Trophoblast cell (in vitro differentiated cells and primary cell): Measurements from ENCODE around the gene PRUNE2.

ENCODE experiments used
- DNase-seq, 2 donors: peaks; one replicate each; pipeline ENCODE4 v3.0.0-alpha.2; 2016
- H2AFZ ChIP-seq: 2 replicates; pipeline ENCODE4 v1.6.1; 2013; ENCODE audit warnings: low read length, moderate library complexity, mild to moderate bottlenecking; ENCODE audit not compliant: insufficient read depth, poor library complexity
- H2AK5ac ChIP-seq: 2 replicates; pipeline ENCODE4 v1.6.1; 2013; ENCODE audit warnings: mild to moderate bottlenecking, low read length
- H2BK120ac ChIP-seq: 2 replicates; pipeline ENCODE4 v1.6.1; 2013; ENCODE audit warnings: low read length, mild to moderate bottlenecking, moderate library complexity; ENCODE audit not compliant: insufficient read depth, poor library complexity
- H2BK12ac ChIP-seq: 2 replicates; pipeline ENCODE4 v1.6.1; 2013; ENCODE audit warnings: mild to moderate bottlenecking, low read length, moderate library complexity
- H2BK5ac ChIP-seq: 2 replicates; pipeline ENCODE4 v1.6.1; 2013; ENCODE audit warnings: low read length, low read depth, moderate library complexity, mild to moderate bottlenecking; ENCODE audit not compliant: poor library complexity
- H3K14ac ChIP-seq: 2 replicates; pipeline ENCODE4 v1.6.1; 2013; ENCODE audit warnings: mild to moderate bottlenecking, low read length
- H3K18ac ChIP-seq: 2 replicates; pipeline ENCODE4 v1.6.1; 2013; ENCODE audit warnings: mild to moderate bottlenecking, low read length
- H3K23ac ChIP-seq: 2 replicates; pipeline ENCODE4 v1.6.1; 2013; ENCODE audit warnings: low read length
- H3K27ac ChIP-seq: 2 replicates; pipeline ENCODE4 v1.5.1; 2013; ENCODE audit warnings: low read depth, mild to moderate bottlenecking, inconsistent platforms, low read length, moderate library complexity
- H3K27me3 ChIP-seq: 2 replicates; pipeline ENCODE4 v1.6.1; 2013; ENCODE audit warnings: inconsistent platforms, mild to moderate bottlenecking, low read length, moderate library complexity; ENCODE audit not compliant: insufficient read depth
- H3K36me3 ChIP-seq, 2 experiments: 1 replicate in 1 of 2; 2 replicates in 1 of 2; pipeline ENCODE4 v1.6.1; 2013; ENCODE audit warnings: low read length in 2 of 2, mild to moderate bottlenecking in 2 of 2, moderate library complexity in 1 of 2; ENCODE audit not compliant: insufficient read depth in 2 of 2, control insufficient read depth in 1 of 2
- H3K4ac ChIP-seq: 2 replicates; pipeline ENCODE4 v1.6.1; 2013; ENCODE audit warnings: low read depth, mild to moderate bottlenecking, low read length, moderate library complexity
- H3K4me1 ChIP-seq, 2 experiments: 1 replicate in 1 of 2; 2 replicates in 1 of 2; pipeline ENCODE4 v1.6.1; 2013; ENCODE audit warnings: low read length in 2 of 2, mild to moderate bottlenecking in 2 of 2, moderate library complexity in 1 of 2; ENCODE audit not compliant: insufficient read depth in 2 of 2, control insufficient read depth in 1 of 2
- H3K4me2 ChIP-seq: 2 replicates; pipeline ENCODE4 v1.6.1; 2013; ENCODE audit warnings: inconsistent platforms, mild to moderate bottlenecking, low read length, moderate library complexity
- H3K4me3 ChIP-seq: 2 replicates; pipeline ENCODE4 v1.5.1; 2013; ENCODE audit warnings: mild to moderate bottlenecking, low read depth, low read length, inconsistent platforms
- H3K79me1 ChIP-seq: one replicate; pipeline ENCODE4 v1.6.1; 2013; ENCODE audit warnings: low read length
- H3K79me2 ChIP-seq: 2 replicates; pipeline ENCODE4 v1.6.1; 2013; ENCODE audit warnings: low read length, mild to moderate bottlenecking; ENCODE audit not compliant: control insufficient read depth, insufficient read depth, poor library complexity
- H3K9ac ChIP-seq: 2 replicates; pipeline ENCODE4 v1.6.1; 2013; ENCODE audit warnings: mild to moderate bottlenecking, low read length
- H3K9me3 ChIP-seq: 2 replicates; pipeline ENCODE4 v1.6.1; 2013; ENCODE audit warnings: low read depth, mild to moderate bottlenecking, control low read depth, inconsistent platforms, low read length; ENCODE audit not compliant: insufficient read depth
- H4K12ac ChIP-seq: 2 replicates; pipeline ENCODE4 v1.6.1; 2013; ENCODE audit warnings: low read depth, mild to moderate bottlenecking, low read length, moderate library complexity
- H4K8ac ChIP-seq: 2 replicates; pipeline ENCODE4 v1.6.1; 2013; ENCODE audit warnings: low read depth, mild to moderate bottlenecking, low read length, moderate library complexity
- H4K91ac ChIP-seq: one replicate; pipeline ENCODE4 v1.6.1; 2013; ENCODE audit warnings: low read depth, mild to moderate bottlenecking, low read length, moderate library complexity
- WGBS: extraction: QIAGEN DNeasy Blood & Tissue Kit; methylation state at CpG from one replicate; pipeline ENCODE4 v1.1.7; 2013; ENCODE audit warnings: missing lambda C conversion rate; ENCODE audit not compliant: insufficient read length, insufficient coverage; ENCODE audit errors: extremely low coverage; 5-methylcytosine and 5-hydroxymethylcytosine counted together

PRUNE2 gene

GRCh38 chr9:76756268-76756640 is 149.7 kb downstream of the PRUNE2 start:
- no peak overlapping the region for H3K4ac ChIP-seq
- no peak overlapping the region for H4K12ac ChIP-seq
- H3K23ac ChIP-seq, result no peak overlapping the region
- H2AK5ac ChIP-seq, result no peak overlapping the region
- WGBS, result no CpG with 5 or more reads among the region's 6 CpGs
- H2BK5ac ChIP-seq, result no peak overlapping the region
- no peak overlapping the region for H3K18ac ChIP-seq
- no peak overlapping the region for H4K91ac ChIP-seq
- H4K8ac ChIP-seq, result no peak overlapping the region
- no peak overlapping the region for H3K4me2 ChIP-seq
- no peak overlapping the region for H2BK12ac ChIP-seq
- H3K27ac ChIP-seq, result no peak overlapping the region
- no peaks in the 10 kb centered on the region for H3K36me3 ChIP-seq
- H3K4me3 ChIP-seq, result no peak overlapping the region
- H3K79me1 ChIP-seq, result no peaks in the 10 kb centered on the region
- DNase-seq, result peak; percentile 13 to 49
- no peak overlapping the region for H2BK120ac ChIP-seq
- H3K27me3 ChIP-seq, result no peaks in the 10 kb centered on the region
- no peak overlapping the region for H3K14ac ChIP-seq
- peaks cover 2 to 6% of the 10 kb centered on the region in 2 experiments for H3K4me1 ChIP-seq
- H3K9ac ChIP-seq, result no peak overlapping the region
- no peaks in the 10 kb centered on the region for H3K79me2 ChIP-seq
- H3K9me3 ChIP-seq, result no peaks in the 10 kb centered on the region
- H2AFZ ChIP-seq, result no peak overlapping the region

DNA sequence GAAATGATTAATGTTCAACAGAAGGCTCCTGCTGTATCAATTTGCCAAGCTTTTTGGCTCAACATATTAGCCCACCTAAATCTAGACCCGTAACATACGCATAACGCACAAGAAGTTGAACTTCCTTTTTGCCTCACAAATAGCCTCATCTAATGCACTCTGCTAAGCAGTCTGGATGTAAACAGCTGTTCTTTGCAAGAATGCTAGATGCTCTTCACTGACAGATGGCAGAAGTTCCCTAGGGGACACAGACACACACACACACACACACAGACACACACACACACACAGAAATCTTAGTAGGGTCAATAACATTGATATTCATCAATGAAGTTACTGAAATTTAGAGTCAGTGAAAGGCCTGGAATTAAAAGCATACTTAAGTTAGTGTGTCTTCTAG is 154.9 kb downstream of the PRUNE2 start:
- H3K79me1 ChIP-seq, result no peaks in the 10 kb centered on the region
- no peak overlapping the region for H4K91ac ChIP-seq
- no peaks in the 10 kb centered on the region for H3K9me3 ChIP-seq
- H3K36me3 ChIP-seq, result no peaks in the 10 kb centered on the region
- no peak overlapping the region for H2AK5ac ChIP-seq
- no peak overlapping the region for H3K4me2 ChIP-seq
- no peaks in the 10 kb centered on the region for H3K27me3 ChIP-seq
- H2AFZ ChIP-seq, result no peak overlapping the region
- no peak overlapping the region for H4K12ac ChIP-seq
- H3K9ac ChIP-seq, result no peak overlapping the region
- no peak overlapping the region for H2BK5ac ChIP-seq
- H4K8ac ChIP-seq, result no peak overlapping the region
- H2BK120ac ChIP-seq, result no peak overlapping the region
- H3K23ac ChIP-seq, result no peak overlapping the region
- DNase-seq, result no peak
- no peak overlapping the region for H3K27ac ChIP-seq
- no peak overlapping the region for H3K4me3 ChIP-seq
- WGBS, result no CpG with 5 or more reads among the region's 3 CpGs
- peaks cover 5 to 9% of the 10 kb centered on the region in 2 experiments for H3K4me1 ChIP-seq
- H3K4ac ChIP-seq, result no peak overlapping the region
- H3K79me2 ChIP-seq, result no peaks in the 10 kb centered on the region
- no peak overlapping the region for H3K14ac ChIP-seq
- no peak overlapping the region for H2BK12ac ChIP-seq
- no peak overlapping the region for H3K18ac ChIP-seq

DNA sequence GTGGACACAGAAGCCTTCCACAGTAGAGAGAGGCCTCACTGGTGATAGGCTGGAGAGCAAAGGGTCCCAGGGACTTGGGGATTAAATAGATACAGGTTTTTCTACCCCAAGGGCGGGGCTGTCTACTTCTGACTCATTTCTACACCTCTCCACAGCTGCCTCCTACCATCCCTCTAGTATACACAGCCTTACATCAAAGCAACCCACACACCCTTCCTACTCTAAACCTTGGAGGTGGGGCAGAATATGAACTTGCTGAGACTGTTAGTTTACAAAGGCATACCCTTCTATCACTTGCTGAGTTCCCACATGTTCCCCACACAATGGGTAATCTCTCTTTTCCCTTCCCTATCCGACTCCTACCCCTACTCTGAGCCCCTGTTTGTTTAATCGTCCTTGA is 161.6 kb downstream of the PRUNE2 start:
- Histone ChIP-seq H4K8ac (no peak overlapping the region), H4K91ac (no peak overlapping the region), H3K14ac (no peak overlapping the region), H3K18ac (no peak overlapping the region), H3K4me3 (no peak overlapping the region), H3K27me3 (no peaks in the 10 kb centered on the region), H2BK120ac (no peak overlapping the region), H3K4ac (no peak overlapping the region), H3K9me3 (peaks cover 4% of the 10 kb centered on the region), H3K79me1 (no peaks in the 10 kb centered on the region), H3K79me2 (no peaks in the 10 kb centered on the region), H2AK5ac (no peak overlapping the region), H3K4me1 (peaks cover 3 to 6% of the 10 kb centered on the region in 2 experiments), H2BK5ac (no peak overlapping the region), H4K12ac (no peak overlapping the region), H2AFZ (no peak overlapping the region), H3K4me2 (no peak overlapping the region), H3K9ac (no peak overlapping the region), H3K36me3 (no peaks in the 10 kb centered on the region), H3K27ac (no peak overlapping the region), H3K23ac (no peak overlapping the region), H2BK12ac (no peak overlapping the region)
- DNase-seq, result no peak
- no CpG with 5 or more reads among the region's 3 CpGs for WGBS

DNA sequence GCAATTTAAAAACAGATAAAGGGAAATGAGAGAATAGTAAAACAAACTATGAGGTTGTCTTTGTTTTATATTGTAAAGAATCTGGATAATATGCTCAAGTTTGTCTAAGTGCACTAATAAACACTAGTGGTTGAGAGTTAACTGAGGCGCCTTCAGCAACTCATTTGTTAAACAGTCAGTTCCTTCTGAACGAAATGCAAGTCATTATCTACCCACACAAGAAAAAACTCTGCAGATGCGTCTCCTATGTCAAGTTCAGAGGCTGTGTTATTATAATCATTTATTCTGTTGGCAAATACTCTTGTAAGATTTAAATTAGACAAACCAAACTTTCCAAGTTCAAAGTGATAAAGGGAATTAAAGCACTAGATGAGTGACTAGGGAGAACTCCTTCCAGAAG is 162.0 kb downstream of the PRUNE2 start:
- H3K27ac ChIP-seq, result no peak overlapping the region
- H2AFZ ChIP-seq, result no peak overlapping the region
- H3K9me3 ChIP-seq, result peaks cover 4% of the 10 kb centered on the region
- no peaks in the 10 kb centered on the region for H3K27me3 ChIP-seq
- no peaks in the 10 kb centered on the region for H3K79me2 ChIP-seq
- no peak overlapping the region for H3K23ac ChIP-seq
- H2BK5ac ChIP-seq, result no peak overlapping the region
- H4K8ac ChIP-seq, result no peak overlapping the region
- no peak overlapping the region for H3K4me2 ChIP-seq
- no peak overlapping the region for H4K91ac ChIP-seq
- no peak overlapping the region for H3K18ac ChIP-seq
- H3K4me1 ChIP-seq, result peaks cover 3 to 6% of the 10 kb centered on the region in 2 experiments
- H3K4ac ChIP-seq, result no peak overlapping the region
- no peak overlapping the region for H3K14ac ChIP-seq
- H4K12ac ChIP-seq, result no peak overlapping the region
- no peaks in the 10 kb centered on the region for H3K79me1 ChIP-seq
- no peak overlapping the region for H3K4me3 ChIP-seq
- no peak overlapping the region for H2AK5ac ChIP-seq
- no peaks in the 10 kb centered on the region for H3K36me3 ChIP-seq
- no CpG with 5 or more reads among the region's 3 CpGs for WGBS
- no peak overlapping the region for H2BK120ac ChIP-seq
- no peak overlapping the region for H3K9ac ChIP-seq
- no peak overlapping the region for H2BK12ac ChIP-seq
- no peak for DNase-seq
